GM06990 (cell line): ENCODE results near the gene ZBTB7C.

Experiments used
- DNase-seq: peaks from one replicate; pipeline ENCODE4 v3.0.0-alpha.2; 2011; ENCODE audit not compliant: insufficient read length; ENCODE audit errors: extremely low read depth
- H3K27me3 ChIP-seq: replicated peaks from 2 replicates; pipeline ENCODE4 v1.6.0; 2011; ENCODE audit warnings: low read length; ENCODE audit not compliant: control insufficient read depth, insufficient read depth
- H3K36me3 ChIP-seq: 2 replicates; pipeline ENCODE4 v1.5.1; 2011; ENCODE audit warnings: low read length; ENCODE audit not compliant: control insufficient read depth, insufficient read depth
- H3K4me3 ChIP-seq: replicated peaks from 2 replicates; pipeline ENCODE4 v1.5.1; 2011; ENCODE audit warnings: low read depth, mild to moderate bottlenecking, control low read depth, low read length
- CTCF ChIP-seq: IDR thresholded peaks from 2 replicates; pipeline ENCODE4 v1.5.1; 2011; ENCODE audit warnings: low read length, control low read depth, mild to moderate bottlenecking, inconsistent platforms; ENCODE audit not compliant: insufficient read depth, poor library complexity, severe bottlenecking

ZBTB7C gene

GRCh38 chr18:48330016-48330991, 78.9 kb downstream of the ZBTB7C start:
- Histone ChIP-seq H3K27me3 (no peaks in the 10 kb centered on the region; the same call in 1 of the 2 replicates), H3K36me3 (no peaks in the 10 kb centered on the region), H3K4me3 (no peak overlapping the region)
- TF ChIP-seq CTCF = no peak
- no peak for DNase-seq

- no peak for DNase-seq
- H3K36me3 ChIP-seq = no peaks in the 10 kb centered on the region
- TF ChIP-seq CTCF = no peak
- H3K4me3 ChIP-seq = no peak overlapping the region
- H3K27me3 ChIP-seq = no peaks in the 10 kb centered on the region; the same call in 1 of the 2 replicates
These were observed 80.5 kb downstream of the ZBTB7C start for GRCh38 chr18:48328473-48329210.

- no peak overlapping the region for H3K4me3 ChIP-seq
- no peaks in the 10 kb centered on the region; the same call in 1 of the 2 replicates for H3K27me3 ChIP-seq
- no peaks in the 10 kb centered on the region for H3K36me3 ChIP-seq
- DNase-seq = no peak
- TF ChIP-seq CTCF = no peak
These were observed 82.1 kb downstream of the ZBTB7C start for GRCh38 chr18:48326901-48327675.

- no peaks in the 10 kb centered on the region for H3K36me3 ChIP-seq
- no peak for TF ChIP-seq CTCF
- no peak overlapping the region for H3K4me3 ChIP-seq
- no peaks in the 10 kb centered on the region; the same call in 1 of the 2 replicates for H3K27me3 ChIP-seq
- no peak for DNase-seq
These were observed 84.0 kb downstream of the ZBTB7C start for GRCh38 chr18:48325115-48325665.

GRCh38 chr18:48324651-48325050, 84.5 kb downstream of the ZBTB7C start:
- no peaks in the 10 kb centered on the region; the same call in 1 of the 2 replicates for H3K27me3 ChIP-seq
- no peak overlapping the region for H3K4me3 ChIP-seq
- no peak for DNase-seq
- H3K36me3 ChIP-seq = no peaks in the 10 kb centered on the region
- no peak for TF ChIP-seq CTCF
